PFSK-1 (cell line): ENCODE data around the gene ZFPM1.

Experiments
- FOXP2 ChIP-seq: optimal IDR thresholded peaks from 2 replicates; pipeline ENCODE3; 2011; ENCODE audit warnings: borderline replicate concordance, control low read depth, inconsistent platforms; ENCODE audit not compliant: insufficient read depth; ENCODE audit errors: extremely low read length, extremely low read depth
- POLR2AphosphoS5 ChIP-seq: IDR thresholded peaks from 2 replicates; pipeline ENCODE4 v1.6.1; 2012; ENCODE audit warnings: low read depth, mild to moderate bottlenecking, control low read depth, low read length, moderate library complexity
- SIN3A ChIP-seq: IDR thresholded peaks from 2 replicates; pipeline ENCODE4 v1.6.1; 2012; ENCODE audit warnings: mild to moderate bottlenecking, low read length, moderate library complexity, borderline replicate concordance; ENCODE audit not compliant: insufficient read depth
- TAF1 ChIP-seq: IDR thresholded peaks from 2 replicates; pipeline ENCODE4 v1.6.1; 2012; ENCODE audit warnings: low read length, control low read depth, borderline replicate concordance; ENCODE audit not compliant: insufficient read depth
- TF ChIP-seq, protein P1 (sequence below), 2 experiments: IDR thresholded peaks; 2 replicates each; pipeline versions ENCODE4 v1.6.1 to v1.8.0; 2011 to 2012; ENCODE audit warnings: low read depth in 2 of 2, low read length in 2 of 2, control low read depth in 1 of 2, inconsistent platforms in 1 of 2, mild to moderate bottlenecking in 1 of 2, moderate library complexity in 1 of 2; ENCODE audit not compliant: insufficient read depth in 1 of 2

The ZFPM1 gene

DNA sequence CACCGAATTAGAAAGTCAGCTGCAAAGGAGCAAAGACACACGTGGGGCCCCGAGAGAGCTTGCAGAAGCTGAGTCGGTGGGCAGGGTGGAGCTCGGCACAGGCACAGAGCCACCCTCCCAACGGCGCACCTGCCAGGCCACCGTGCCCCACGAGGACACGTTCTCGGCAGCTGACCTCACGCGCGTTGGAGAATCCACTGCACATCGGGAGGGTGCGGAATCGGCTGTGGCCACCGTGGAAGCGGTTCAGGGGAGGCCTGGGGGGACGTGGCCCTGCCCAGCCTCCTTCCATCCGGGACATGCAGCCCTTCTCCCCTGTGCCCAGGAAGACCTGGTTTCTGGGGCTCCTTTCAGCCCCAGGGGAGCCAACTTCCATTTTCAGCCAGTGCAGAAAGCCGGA lies 20.9 kb upstream of the ZFPM1 start:
- no peak for TF ChIP-seq FOXP2
- TF ChIP-seq POLR2AphosphoS5: no peak
- TF ChIP-seq, protein P1, sequence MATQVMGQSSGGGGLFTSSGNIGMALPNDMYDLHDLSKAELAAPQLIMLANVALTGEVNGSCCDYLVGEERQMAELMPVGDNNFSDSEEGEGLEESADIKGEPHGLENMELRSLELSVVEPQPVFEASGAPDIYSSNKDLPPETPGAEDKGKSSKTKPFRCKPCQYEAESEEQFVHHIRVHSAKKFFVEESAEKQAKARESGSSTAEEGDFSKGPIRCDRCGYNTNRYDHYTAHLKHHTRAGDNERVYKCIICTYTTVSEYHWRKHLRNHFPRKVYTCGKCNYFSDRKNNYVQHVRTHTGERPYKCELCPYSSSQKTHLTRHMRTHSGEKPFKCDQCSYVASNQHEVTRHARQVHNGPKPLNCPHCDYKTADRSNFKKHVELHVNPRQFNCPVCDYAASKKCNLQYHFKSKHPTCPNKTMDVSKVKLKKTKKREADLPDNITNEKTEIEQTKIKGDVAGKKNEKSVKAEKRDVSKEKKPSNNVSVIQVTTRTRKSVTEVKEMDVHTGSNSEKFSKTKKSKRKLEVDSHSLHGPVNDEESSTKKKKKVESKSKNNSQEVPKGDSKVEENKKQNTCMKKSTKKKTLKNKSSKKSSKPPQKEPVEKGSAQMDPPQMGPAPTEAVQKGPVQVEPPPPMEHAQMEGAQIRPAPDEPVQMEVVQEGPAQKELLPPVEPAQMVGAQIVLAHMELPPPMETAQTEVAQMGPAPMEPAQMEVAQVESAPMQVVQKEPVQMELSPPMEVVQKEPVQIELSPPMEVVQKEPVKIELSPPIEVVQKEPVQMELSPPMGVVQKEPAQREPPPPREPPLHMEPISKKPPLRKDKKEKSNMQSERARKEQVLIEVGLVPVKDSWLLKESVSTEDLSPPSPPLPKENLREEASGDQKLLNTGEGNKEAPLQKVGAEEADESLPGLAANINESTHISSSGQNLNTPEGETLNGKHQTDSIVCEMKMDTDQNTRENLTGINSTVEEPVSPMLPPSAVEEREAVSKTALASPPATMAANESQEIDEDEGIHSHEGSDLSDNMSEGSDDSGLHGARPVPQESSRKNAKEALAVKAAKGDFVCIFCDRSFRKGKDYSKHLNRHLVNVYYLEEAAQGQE (IDR thresholded peaks at IDR 0.05; ENCODE audit: insufficient read depth in 1 of 2, low read depth in 2 of 2, low read length in 2 of 2): no peak
- no peak for TF ChIP-seq TAF1
- TF ChIP-seq SIN3A: no peak

DNA sequence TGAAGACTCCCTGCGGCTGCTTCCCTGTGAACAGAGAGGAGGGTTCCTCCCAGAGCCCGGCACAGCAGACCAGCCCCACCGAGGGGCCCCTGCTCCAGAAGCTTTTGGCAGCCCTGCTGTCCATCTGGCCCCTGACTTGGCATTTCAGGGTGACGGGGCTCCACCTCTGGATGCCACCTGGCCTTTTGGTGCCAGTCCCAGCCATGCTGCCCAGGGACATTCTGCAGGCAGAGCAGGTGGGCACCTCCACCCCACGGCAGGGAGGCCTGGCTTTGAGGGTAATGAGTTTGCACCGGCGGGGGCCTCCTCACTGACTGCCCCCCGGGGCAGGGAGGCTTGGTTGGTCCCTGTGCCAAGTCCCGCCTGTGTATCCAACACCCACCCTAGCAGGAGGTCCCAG lies 20.3 kb upstream of the ZFPM1 start:
- TF ChIP-seq, protein P1 (IDR thresholded peaks at IDR 0.05; ENCODE audit: insufficient read depth in 1 of 2, low read depth in 2 of 2, low read length in 2 of 2): no peak
- no peak for TF ChIP-seq POLR2AphosphoS5
- TF ChIP-seq FOXP2: no peak
- no peak for TF ChIP-seq TAF1
- no peak for TF ChIP-seq SIN3A

DNA sequence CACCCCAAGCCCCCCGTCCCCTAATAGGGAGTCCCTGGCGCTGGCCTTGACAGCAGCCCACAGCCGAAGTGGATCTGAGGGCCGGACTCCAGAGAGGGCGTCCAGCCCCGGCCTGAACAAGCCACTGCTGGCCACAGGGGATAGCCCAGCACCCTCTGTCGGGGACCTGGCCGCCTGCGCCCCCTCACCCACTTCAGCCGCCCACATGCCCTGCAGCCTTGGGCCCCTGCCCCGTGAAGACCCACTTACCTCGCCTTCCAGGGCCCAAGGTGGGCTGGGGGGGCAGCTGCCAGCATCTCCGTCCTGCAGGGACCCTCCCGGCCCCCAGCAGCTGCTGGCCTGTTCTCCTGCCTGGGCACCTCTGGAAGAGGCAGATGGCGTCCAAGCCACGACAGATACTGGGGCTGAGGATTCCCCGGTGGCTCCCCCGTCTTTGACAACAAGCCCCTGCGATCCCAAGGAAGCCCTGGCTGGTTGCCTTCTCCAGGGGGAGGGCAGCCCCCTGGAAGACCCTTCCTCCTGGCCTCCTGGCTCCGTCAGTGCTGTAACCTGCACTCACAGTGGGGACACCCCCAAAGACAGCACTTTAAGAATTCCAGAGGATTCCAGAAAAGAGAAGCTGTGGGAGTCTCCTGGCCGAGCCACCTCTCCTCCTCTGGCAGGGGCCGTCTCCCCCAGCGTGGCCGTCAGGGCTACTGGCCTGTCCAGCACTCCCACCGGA lies 19.3 kb upstream of the ZFPM1 start:
- TF ChIP-seq TAF1 (no peak), SIN3A (no peak), FOXP2 (no peak)

DNA sequence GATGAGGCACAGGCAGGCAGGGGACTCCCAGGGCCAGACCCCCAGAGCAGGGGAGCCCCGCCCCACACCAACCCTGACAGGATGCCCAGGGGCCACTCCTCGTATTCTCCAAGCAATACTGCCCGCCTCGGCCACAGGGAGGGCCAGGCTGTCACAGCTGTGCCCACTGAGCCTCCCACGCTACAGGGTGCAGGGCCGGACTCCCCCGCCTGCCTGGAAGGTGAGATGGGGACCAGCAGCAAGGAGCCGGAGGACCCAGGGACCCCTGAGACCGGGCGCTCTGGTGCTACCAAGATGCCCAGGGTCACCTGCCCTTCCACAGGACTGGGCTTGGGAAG lies 18.8 kb upstream of the ZFPM1 start:
- no peak for TF ChIP-seq FOXP2
- TF ChIP-seq, protein P1 (IDR thresholded peaks at IDR 0.05; ENCODE audit: insufficient read depth in 1 of 2, low read depth in 2 of 2, low read length in 2 of 2): no peak

DNA sequence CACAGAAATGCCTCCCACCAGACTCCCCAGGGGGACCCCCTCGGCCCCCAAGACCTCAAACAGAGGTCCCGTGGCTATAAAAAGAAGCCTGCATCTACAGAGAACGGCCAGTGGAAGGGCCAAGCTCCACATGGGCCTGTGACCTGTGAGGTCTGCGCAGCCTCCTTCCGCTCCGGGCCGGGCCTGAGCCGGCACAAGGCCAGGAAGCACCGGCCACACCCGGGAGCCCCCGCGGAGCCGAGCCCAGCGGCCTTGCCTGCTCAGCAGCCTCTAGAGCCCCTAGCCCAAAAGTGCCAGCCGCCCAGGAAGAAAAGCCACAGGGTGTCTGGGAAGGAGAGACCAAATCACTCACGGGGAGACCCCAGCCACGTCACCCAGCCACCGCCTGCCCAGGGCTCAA lies 18.3 kb upstream of the ZFPM1 start:
- TF ChIP-seq FOXP2 (no peak), SIN3A (no peak), POLR2AphosphoS5 (no peak), TAF1 (no peak)
- TF ChIP-seq, protein P1 (IDR thresholded peaks at IDR 0.05; ENCODE audit: insufficient read depth in 1 of 2, low read depth in 2 of 2, low read length in 2 of 2): no peak
